HEK293T (cell line): ENCODE measurements around the gene SGPL1.

Experiments
- ARNT ChIP-seq: fragments of 450-650 bp; IDR thresholded peaks from 2 replicates; pipeline ENCODE4 v1.6.1; 2017; ENCODE audit warnings: mild to moderate bottlenecking
- BHLHE40 ChIP-seq: fragments of 450-650 bp; IDR thresholded peaks from 2 replicates; pipeline ENCODE4 v1.6.1; 2016; ENCODE audit warnings: mild to moderate bottlenecking, moderate library complexity, borderline replicate concordance
- ELF4 ChIP-seq: fragments of 450-650 bp; IDR thresholded peaks from 2 replicates; pipeline ENCODE4 v1.6.1; 2017; ENCODE audit warnings: antibody characterized with exemption
- FOXA1 ChIP-seq: fragments of 450-650 bp; IDR thresholded peaks from 2 replicates; pipeline ENCODE4 v1.6.1; 2016; ENCODE audit warnings: mild to moderate bottlenecking
- FOXK2 ChIP-seq: fragments of 450-650 bp; IDR thresholded peaks from 2 replicates; pipeline ENCODE4 v1.6.1; 2016; ENCODE audit warnings: mild to moderate bottlenecking
- FOXM1 ChIP-seq: fragments of 450-650 bp; IDR thresholded peaks from 2 replicates; pipeline ENCODE4 v1.6.1; 2017; ENCODE audit warnings: mild to moderate bottlenecking, borderline replicate concordance
- HDGF ChIP-seq: fragments of 450-650 bp; IDR thresholded peaks from 2 replicates; pipeline ENCODE4 v1.6.1; 2017; ENCODE audit warnings: antibody characterized with exemption, borderline replicate concordance
- L3MBTL2 ChIP-seq: fragments of 450-650 bp; conservative IDR thresholded peaks from 2 replicates; pipeline ENCODE4 v1.6.1; 2016; ENCODE audit warnings: mild to moderate bottlenecking
- SP1 ChIP-seq: fragments of 450-650 bp; IDR thresholded peaks from 2 replicates; pipeline ENCODE4 v1.6.1; 2017
- TARDBP ChIP-seq: fragments of 450-650 bp; IDR thresholded peaks from 2 replicates; pipeline ENCODE4 v1.6.1; 2016
- ZNF384 ChIP-seq: fragments of 450-650 bp; IDR thresholded peaks from 2 replicates; pipeline ENCODE4 v1.6.1; 2016

GRCh38 chr10:70832852-70833528 is 17.2 kb downstream of the SGPL1 start:
- TF ChIP-seq ELF4 (no peak), ZNF384 (no peak), ARNT (no peak), HDGF (no peak), TARDBP (no peak), FOXA1 (no peak), FOXK2 (no peak), SP1 (no peak), FOXM1 (no peak), BHLHE40 (no peak), L3MBTL2 (no peak)
